Choroid plexus epithelial cell (primary cell): ENCODE data around the gene KCNMA1.

Experiments used
- DNase-seq: peaks from one replicate; pipeline ENCODE4 v3.0.0-alpha.2; 2010; ENCODE audit warnings: low read depth
- H3K4me3 ChIP-seq: 2 replicates; pipeline ENCODE4 v1.5.1; 2011; ENCODE audit warnings: low read depth, mild to moderate bottlenecking, control low read depth, low read length, moderate library complexity
- CTCF ChIP-seq: conservative IDR thresholded peaks from 2 replicates; pipeline ENCODE4 v1.5.1; 2011; ENCODE audit warnings: low read depth, mild to moderate bottlenecking, control low read depth, inconsistent platforms, low read length, moderate library complexity

KCNMA1 gene

DNA sequence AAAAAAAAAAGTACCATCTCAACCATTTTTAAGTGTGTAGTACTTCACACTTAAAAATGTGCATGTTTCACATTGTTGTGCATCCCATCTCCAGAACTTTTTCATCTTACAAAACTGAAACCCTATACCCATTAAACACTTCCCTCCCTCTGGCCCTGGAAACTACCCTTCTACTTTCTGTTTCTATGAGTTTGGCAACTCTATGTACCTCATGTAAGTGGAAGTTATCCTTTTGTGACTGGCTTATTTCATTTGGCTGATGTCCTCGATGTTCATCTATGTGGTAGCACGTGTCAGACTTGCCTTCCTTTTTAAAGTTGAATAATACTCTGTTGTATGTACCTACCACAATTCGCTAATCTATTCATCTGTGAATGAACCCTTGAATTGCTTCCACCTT lies 12.2 kb downstream of the KCNMA1 start:
- DNase-seq, result no peak
- no peak overlapping the region for H3K4me3 ChIP-seq
- TF ChIP-seq CTCF, result no peak

DNA sequence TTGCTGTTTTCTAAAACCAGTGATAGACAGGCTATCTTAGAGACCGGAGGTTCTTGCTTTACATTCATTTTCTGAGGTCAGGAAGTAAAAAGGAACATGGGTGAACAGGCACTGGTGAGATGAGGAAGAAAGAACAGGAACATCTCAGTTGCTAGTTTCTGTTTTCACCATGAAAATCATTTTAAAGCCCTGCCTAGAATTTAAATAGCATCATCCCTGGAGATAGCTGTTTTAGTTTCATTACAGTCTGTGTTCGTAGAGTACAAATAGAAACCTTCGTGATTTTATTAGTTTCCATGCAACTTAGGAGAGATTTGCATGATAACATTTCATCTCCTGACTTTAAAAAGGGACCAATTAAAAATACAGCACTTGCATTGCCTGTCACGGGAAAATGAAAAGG lies 14.7 kb downstream of the KCNMA1 start:
- no peak for TF ChIP-seq CTCF
- H3K4me3 ChIP-seq, result no peak overlapping the region
- DNase-seq, result no peak

DNA sequence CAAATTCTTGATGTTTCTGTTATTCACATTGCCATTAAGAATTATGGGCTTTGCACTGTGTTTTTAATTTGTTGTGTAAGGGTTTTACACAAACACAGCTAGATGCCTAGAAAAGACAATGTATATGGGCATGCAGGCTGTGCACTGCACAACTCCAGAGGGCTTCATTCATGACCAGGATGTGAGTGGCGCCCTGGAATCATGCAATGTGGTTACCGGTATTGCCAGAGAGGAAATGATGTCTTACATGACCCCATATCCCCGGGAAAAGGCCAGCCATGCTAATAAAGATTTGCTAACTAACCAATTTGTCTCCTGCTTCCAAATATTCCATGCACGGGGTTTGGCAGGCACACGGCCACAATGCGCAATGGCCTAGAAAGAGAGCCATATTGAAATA lies 16.9 kb downstream of the KCNMA1 start:
- H3K4me3 ChIP-seq, result no peak overlapping the region
- DNase-seq, result no peak
- TF ChIP-seq CTCF, result no peak

DNA sequence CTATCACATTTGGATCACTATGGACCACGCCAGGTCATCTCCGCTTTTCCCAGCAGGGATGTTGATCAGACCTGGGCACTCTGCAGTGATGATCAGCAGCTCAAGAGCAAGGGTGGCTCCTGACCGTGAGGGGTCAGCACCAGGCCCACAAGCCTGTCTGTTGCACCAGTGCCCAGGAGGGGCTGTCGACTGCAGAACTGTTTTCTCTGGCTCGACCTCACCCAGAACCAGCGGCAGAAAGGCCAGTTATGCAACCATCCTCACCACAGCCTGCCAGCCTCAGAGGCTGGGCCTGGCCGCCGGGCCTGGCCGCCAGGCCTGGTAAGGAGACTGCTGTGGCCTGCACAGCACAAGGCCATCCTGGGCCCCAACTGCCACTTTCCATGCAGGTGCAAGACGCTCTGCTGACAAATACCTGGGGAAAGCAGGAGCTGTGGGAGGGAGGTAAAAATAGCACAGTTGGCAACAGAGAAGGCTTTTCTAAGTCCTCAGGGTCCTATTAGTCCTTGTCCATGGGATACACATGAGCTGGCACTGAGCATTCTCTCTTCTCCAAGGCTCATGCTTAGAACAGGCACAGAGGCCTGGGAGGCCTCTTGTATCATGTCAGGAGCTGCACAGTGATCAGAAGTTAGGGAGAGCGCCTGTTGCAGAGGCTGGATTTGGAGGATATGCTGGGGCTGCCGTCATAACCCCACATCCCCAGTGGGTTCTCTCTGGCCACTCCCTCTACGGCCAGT lies 17.5 kb downstream of the KCNMA1 start:
- H3K4me3 ChIP-seq, result no peak overlapping the region
- DNase-seq, result no peak
- TF ChIP-seq CTCF, result no peak

GRCh38 chr10:77618117-77618516 lies 19.5 kb downstream of the KCNMA1 start:
- DNase-seq, result no peak
- H3K4me3 ChIP-seq, result no peak overlapping the region
- no peak for TF ChIP-seq CTCF

DNA sequence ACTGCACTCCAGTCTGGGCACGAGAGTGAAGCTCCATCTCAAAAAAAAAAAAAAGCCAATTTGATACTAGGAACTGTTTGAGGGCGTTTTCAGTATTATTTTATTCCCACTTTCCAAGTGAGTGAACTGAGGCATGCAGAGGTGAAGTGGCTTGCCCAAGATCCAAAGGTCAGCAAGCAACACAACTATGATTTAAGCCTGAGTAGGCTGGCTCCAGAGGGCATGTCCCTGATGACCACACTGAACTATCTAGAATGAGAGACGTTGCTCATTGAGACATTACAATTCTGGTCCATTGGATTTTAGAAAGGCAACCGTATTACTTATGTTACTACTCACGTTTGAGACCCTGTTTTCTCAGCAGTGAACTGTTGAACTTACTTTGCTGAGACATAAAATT lies 20.8 kb downstream of the KCNMA1 start:
- no peak for DNase-seq
- no peak for TF ChIP-seq CTCF
- H3K4me3 ChIP-seq, result no peak overlapping the region
